ENCODE measurements around the gene FAM20A.
"Not testable (repeated sequence)": the region's sequence is repeated elsewhere in the genome, so short reads cannot be mapped to it uniquely, and the experiment has no call there.

The FAM20A gene

DNA sequence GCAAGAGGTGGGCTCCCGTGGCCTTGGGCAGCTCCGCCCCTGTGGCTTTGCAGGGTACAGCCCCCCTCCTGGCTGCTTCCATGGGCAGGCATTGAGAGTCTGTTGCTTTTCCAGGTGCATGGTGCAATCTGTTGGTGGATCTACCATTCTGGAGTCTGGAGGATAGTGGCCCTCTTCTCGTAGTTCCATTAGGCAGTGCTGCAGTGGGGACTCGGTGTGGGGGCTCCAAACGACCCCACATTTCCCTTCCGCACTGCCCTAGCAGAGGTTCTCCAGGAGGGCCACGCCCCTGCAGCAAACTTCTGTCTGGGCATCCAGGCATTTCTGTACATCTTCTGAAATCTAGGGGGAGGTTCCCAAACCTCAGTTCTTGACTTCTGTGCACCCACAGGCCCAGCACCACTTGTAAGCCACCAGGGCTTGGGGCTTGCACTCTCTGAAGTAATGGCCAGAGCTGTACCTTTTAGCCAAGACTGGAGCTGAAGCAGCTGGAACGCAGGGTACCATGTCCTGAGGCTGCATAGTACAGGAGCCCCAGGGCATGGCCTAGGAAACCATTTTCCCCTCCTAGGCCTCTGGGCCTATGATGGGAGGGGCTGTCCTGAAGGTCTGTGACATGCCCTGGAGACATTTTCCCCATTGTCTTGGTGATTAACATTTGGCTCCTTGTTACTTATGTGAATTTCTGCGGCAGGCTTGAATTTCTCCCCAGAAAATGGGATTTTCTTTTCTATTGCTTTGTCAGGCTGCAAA is 82.9 kb downstream of the FAM20A start:
- DNase-seq = no peak

DNA sequence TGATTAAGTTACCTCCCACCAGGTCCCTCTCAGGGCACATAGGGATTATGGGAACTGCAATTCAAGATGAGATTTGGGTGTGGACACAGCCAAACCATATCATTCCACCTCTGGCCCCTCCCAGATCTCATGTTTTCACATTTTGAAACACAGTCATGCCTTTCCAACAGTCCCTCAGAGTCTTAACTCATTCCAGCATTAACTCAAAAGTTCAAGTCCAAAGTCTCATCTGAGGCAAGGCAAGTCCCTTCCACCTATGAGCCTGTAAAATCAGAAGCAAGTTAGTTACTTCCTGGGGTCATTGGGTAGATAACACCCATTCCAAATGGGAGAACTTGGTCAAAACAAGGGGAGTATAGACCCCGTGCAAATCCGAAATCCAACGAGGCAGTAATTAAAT is 83.6 kb downstream of the FAM20A start:
- DNase-seq = not testable (repeated sequence)

DNA sequence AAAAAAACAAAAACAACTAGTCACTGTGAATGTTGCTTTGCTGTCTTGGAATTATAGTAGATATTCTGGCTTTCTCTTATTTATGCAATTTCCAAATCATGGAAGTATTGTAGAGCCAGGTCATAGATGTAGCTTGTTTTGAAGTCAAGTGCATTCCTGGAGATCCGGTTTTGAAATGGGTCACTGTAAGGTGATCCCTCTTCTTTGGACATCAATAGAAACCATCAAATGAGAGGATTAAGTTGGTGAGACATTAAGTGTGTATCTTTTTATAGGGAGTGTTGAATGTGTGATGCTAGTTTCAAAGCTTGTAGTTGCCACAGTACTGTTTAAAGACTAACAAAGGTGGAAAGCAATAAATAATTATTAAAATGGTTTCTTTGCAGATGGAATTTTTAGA is 84.4 kb downstream of the FAM20A start:
- no peak for DNase-seq

DNA sequence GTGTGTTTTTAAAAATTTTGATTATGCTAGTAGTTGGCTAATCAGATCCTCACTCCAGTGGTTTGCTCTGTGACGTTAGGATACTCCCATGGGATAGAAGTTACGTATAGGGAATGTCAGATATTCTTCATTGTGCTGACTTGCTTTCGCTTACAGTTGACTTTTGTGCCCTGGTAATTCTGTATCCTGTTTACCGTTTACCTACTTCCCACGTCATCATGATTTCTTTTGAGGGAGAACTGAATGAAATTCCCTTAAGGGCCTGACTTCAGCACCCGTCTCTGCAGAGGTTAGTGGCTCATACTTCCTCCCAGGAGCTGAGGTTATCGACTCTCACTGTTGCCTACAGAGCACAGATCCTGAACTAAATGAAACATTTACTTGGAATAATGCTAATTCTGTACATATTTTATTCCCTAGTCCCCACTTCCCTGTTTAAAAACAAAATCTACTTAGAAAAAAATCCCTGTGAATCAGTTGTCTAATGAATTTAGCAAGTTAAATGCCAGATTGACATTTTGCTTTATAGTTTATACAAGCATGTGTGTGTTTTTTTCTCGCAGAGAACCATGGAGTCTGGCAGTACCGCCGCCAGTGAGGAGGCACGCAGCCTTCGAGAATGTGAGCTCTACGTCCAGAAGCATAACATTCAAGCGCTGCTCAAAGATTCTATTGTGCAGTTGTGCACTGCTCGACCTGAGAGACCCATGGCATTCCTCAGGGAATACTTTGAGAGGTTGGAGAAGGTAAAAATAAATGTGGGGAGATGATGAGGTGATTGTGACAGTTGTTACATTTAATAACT is 86.1 kb downstream of the FAM20A start:
- no peak for DNase-seq

DNA sequence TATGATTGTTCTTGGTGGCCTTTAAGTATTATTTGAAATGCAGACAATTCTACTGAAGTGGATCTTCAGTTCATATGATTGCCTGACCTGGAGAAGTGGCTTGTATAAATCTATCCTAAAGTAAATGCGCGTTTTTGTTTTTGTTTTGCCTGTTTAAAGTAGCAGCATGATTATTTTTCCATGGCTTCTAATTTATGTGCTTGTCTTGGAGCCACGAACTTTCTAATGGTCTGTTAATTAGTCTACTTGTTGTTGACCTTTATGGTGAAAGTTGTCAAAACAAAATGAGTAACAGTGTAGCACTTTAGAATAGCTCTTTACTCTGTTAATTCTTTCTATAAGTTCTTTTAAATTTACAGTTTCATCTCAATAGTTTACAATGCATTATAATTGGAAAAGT is 87.2 kb downstream of the FAM20A start:
- no peak for DNase-seq

DNA sequence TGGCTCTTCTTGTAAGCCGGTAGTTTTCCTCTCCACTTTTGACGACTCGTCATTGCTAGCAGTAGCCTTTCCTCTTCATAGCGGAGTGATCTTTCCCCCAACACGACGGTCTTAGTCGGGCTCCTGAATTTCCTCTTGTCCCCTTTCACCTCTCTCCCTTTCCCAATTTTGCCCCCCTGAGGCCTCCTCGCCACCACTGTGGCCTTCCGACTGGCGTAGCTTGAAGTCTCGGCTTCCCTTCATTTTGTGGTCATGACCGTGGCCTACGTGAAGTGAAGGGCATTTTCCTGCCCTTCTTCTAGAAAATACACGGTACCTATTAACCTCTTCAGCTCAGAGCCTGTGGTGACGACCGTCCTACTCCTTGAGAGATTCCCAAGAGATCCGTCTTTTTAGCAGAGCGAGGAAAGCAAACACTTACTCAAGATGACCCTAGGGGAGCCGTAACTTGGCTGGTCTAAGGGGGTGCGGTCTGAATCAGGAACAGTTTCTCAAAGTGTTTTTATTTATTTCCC is 88.2 kb downstream of the FAM20A start:
- no peak for DNase-seq

DNA sequence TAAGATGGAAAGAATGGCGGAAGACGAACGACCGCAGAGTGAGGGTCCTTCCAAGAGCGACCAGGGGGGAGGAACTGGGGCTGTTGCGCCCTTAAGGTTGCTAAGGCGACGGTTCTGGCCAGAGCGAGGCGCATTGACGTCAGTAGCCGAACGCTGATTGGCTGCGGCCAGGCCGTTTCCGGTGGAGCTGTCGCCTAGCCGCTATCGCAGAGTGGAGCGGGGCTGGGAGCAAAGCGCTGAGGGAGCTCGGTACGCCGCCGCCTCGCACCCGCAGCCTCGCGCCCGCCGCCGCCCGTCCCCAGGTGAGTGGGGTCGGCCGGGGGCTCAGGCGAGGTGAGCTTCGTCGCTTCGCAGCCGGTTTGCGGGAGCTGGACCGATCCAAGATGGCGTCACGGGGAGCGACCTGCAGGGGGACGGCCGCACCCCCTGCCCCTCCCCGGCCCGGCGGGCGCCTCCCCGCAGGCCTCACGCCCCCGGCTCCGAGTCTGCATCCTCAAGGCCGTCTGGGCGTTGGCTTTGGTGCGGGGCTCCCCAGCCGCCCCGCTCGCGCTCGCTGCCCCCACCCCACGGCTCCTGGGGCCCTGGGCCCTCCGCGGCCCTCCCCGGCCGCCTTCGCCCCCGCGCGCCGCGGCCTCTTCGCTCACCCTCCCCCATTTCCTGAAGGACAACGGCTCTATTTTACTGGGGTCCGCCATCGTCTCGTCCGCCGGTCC is 88.8 kb downstream of the FAM20A start, which contains the start of gene PRKAR1A:
PRKAR1A (plus strand) TSS at position 184 of the 713 bp plus-strand sequence. CDS start 2,970 bp downstream, outside the sequence.
- peak; percentile 96 for DNase-seq

DNA sequence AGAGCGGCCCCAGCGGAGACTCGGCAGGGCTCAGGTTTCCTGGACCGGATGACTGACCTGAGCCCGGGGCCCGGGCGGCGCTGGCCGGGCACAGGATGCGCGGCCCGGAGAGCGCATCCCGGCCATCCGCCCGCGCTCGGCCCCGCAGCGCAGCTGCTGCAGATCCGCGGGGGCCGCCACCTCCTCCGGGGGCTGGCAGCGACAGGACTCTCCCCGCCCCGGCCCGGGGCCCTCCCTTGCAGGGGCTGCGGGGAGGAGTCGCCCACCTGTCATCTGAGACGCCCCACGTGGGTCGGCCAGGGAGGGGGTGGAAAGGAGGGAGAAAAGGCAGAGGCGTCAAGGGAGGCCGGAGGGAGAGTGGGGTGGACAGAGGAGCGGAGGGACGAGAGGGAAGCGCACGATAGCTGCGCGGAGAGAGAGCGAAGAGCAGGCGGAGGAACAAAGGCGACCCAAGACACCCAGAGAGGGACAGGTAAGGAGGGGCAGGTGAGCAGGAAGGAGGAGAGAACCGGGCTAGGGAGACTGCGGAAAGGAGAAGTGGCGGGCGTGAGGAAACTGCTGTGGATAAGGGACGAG is 89.4 kb downstream of the FAM20A start:
- DNase-seq = no peak

DNA sequence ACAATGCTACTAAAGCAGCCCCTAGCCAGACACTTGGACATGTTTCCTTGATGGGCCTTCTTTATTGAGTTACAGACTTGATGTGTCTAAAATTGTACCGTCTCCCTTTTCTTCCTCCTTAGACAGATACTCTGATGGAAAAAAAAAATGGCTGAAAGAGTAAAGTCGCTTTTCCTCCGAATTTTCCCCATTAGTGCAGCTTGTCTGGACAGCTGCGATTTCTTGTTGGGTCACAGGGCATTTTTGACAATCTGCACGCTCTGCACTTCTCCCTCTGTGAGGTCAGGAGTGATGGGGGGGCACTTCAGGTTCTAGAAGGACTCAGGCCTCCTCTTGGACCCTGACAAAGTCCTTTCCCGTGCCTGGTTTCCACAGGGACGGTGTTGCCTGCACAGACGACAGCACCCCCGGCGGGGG is 89.9 kb downstream of the FAM20A start:
- no peak for DNase-seq

DNA sequence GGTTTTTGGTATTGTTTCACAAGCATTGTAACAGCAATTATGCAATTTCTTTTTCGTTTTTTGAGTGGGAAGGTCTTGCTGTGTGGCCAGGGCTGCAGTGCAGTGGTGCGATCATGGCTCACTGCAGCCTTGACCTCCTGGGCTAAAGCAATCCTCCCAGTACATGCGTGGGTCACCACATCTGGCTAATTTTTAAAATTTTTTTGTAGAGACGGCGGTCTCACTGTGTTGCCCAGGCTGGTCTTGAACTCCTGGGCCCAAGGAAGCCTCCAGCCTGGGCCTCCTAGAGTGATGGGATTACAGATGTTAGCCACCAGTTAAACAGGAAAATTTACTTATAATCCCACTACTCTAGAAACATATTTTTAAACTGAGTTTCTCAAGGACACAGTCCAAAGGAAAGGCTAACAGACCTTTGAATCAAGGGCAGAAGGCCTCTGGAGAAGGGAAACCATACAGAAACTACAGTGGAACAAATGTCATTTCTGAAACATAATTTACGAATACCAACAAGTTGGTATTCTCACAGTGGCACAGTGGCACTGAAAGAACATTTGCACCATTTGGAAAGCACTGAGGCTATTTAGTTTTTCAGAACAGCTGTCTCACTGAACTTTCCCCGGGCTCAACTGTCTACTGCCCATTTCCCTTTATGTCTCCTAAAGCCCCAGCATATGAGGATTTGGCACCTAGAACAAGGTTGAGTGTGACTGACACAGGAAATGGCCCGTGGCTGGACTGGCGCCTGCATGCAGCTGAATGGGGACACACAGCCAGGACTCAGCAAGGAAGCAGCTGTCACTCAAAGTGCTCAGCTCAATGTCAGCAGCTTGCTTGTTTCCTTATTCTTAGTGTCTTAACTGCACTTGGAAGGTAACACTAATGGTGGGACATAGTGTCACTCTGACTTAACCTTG is 91.8 kb downstream of the FAM20A start:
- no peak for DNase-seq

DNA sequence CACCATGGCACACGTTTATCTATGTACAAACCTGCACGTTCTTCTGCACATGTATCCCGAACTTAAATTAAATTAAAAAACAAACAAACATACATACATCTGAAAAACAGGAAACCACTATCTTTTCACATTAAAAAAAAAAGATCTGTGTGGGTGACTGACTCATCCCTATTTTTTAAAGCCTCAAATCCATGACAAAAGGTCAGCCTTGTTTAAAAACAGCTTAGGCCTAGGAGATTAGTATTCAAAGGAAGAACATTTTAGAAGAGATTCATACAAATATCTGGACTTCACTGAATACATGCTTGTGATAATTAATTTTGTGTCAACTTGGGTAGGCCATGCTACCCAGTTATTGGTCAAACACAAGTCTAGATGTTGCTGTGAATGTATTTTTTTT is 93.6 kb downstream of the FAM20A start:
- no peak for DNase-seq

DNA sequence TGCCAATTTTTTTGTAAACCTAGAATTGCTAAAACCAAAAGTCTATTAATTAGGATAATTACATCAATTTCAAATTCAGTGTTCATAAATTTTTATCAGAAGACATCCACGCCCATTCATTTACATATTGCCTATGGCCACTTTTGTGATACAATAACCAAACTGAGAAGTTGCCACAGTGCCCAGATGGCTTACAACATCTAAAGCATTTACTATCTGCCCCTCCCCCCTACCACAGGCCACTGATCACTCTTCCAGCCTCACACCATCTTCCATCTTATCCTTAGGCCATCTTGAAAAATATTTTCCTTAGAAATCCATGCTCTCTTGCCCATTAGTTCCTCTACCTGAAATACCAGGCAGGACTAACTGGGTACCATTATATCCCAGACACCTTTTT is 95.2 kb downstream of the FAM20A start:
- DNase-seq = no peak

DNA sequence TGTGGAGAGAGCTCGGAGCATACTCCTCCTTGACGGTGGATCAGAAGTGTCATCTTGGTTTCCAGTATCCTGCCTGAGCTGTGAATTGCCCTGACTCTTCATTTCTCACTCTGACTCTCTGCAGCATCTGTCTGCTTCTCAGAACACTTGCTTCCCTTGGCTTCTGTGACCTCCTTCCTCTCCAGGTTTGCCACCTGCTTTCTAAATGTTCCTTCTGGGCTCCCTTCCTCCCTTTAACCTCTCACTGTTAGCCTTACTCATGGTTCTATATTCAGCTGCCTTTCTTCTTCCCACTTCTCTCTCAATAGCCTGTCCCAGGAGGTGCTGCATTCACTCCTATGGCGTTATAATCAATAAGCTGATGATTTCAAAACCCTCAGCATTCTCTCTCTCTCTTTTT is 100.1 kb downstream of the FAM20A start:
- DNase-seq = no peak

DNA sequence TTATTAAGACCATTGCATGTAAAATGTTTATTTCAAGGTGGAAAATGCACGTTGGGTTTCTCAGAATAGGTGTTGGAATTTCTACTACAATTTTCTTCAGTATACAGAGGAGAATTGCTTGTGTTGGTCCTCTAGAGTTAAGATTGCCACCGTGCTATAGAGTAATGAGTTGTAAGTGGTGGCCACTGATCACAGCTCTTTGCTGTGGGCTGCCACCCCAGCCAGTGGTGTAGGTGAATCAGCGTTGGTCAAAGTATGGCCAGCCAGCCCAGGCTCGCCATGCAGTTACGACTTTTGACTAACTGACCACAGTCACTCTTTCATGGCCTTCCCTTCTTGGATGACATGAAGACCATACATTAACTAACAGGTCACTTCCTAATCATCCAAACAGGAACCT is 101.6 kb downstream of the FAM20A start:
- DNase-seq = no peak

DNA sequence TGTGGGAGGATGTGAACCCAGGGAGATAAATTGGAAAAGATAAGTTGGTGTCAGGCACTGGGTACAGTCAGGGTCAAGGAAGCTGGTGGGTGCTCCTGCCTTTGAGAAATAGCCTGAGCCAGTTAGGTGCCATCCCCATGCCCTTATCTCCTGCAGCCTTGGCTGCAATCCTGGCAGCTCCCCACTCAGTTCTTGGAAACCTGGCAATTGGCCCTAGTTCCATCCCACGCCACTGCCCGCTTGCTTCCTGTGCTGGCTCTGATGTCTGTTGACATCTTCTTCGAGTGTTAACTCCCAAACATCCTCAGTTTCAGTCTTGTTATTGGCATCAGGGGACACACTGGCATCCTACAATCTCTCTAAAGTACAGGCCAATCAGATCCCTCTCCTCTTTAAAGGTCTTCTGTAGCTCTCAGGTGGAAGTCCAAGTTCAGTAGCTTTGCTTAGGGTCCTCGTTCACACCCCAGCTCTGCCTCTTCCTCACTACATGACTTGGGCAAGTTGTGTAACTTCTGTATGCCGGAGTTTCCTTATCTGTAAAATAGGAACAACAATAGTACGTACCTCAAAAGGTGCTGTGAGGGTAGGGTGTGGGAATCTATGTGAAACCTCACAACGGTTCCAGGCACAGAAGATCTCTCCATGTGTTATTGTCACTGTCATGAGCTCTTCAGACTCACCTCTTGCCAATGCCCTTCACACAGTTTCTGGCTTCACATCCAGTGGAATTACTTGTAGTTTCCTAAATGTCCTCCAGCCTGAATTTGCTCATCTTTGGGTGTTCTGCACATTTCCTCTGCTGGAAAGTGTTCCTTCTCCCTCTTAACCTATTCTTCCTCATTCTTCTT is 102.5 kb downstream of the FAM20A start:
- DNase-seq = no peak

DNA sequence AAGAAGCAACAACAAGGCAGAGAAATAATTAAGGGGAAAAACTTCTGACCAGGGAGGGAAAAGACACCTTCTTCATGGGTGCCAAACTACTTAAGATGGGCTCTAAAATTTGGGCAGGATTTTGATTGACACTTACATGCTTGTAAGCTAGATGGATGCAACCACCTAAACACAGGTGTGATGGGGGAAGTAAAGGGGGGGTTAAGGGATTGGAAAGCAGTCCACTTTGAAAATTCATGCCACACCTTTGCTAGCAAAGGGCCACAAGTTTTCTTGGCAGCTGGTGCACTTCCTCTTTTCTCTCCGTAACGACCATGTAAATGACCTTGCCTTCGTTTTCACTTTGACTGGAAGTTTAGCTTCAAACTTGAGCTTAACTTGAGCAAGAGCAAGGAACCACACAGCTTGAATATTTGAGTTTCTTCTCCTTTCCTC is 103.3 kb downstream of the FAM20A start:
- no peak for DNase-seq

DNA sequence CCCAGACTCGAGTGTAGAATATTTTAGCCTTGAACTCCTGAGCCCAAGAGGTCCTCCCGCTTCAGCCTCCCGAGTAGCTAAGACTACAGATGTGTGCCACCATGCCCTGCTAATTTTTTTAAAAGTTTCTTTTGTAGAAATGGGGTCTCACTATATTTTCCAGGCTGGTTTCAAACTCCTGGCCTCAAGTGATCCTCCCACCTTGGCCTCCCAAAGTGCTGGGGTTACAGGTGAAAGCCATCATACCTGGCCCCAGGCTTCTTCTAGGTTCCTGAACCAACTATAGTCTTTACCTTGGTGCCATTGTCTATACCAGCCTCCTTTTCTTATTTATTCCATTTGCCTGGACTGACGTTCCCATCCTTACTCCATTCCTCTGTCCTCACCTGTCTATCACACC is 106.1 kb downstream of the FAM20A start:
- no peak for DNase-seq

DNA sequence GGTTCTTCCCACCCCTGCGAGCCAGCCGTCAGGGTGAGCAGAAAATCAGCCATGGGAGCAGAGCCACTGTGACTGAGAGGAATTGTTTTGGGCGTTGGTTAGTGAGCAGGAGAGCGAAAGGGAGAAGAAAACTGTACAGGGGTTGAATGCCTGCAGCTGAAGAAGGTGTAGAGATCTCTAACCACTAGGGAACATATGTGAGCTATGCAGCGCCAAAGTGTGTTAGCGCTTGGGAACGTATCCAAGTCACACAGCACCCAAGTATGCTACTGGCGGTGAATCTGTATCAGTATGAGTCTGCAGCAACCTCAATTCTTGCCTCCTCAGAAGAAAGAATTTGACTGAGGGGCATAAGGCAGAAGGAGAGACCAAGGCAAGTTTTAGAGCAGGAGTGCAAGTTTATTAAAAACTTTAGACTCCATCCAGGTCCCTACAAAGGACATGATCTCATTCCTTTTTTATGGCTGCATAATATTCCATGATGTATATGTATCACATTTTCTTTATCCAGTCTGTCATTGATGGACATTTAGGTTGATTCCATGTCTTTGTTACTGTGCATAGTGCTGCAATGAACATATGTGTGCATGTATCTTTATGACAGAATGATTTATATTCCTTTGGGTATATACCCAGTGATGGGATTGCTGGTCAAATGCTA is 108.6 kb downstream of the FAM20A start:
- not testable (repeated sequence) for DNase-seq

DNA sequence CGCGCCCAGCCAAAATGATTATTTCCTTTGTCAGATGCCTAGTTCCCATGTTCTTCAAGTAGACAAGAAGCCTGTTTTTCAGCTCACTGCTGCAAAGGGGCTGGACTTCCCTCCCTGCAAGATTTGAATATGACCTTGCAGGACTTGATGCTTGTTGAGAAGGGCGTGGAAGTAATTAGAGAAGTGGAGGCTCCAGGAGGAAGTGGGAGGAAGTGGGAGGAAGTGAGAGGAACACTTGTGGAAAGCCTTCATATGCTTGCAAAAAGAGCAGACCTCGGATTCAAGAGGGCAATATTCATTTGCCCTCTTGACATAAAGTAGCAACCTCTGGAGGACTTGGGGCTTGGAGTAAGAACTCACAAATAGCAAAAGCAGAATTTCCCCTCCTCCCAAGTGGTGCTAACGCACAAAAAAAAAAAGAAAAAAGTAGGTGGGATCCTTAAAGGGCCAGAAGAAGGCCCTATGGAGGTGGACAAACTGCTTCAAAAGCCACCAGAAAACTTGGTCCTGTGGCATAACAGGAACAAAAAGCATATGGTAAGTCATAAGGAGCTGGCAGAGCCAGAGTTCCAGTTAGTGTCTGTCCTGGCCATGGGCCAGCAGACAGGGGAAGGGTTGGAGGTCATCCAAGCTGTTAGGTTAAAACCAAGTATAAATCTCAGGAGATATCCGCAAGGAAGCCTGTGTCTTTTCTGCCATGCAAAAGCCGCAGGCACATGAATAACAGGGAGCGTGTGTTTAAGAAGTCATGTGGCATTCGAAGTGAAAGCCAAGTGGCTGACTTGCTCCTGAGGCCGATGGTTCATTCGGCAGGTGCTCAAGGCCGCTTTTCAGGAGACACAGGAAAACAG is 109.6 kb downstream of the FAM20A start:
- no peak for DNase-seq
